Fibroblast of pulmonary artery (primary cell): Measurements from ENCODE around the gene MEIKIN.
"Not testable (repeated sequence)": the region's sequence is repeated elsewhere in the genome, so short reads cannot be mapped to it uniquely, and the experiment has no call there.

ENCODE experiments used
- DNase-seq: peaks from one replicate; pipeline ENCODE4 v3.0.0-alpha.2; 2010; ENCODE audit warnings: low read depth
- H3K4me3 ChIP-seq: replicated peaks from 2 replicates; pipeline ENCODE4 v1.5.1; 2011; ENCODE audit warnings: low read depth, mild to moderate bottlenecking, control low read depth, low read length, moderate library complexity
- CTCF ChIP-seq: IDR thresholded peaks from 2 replicates; pipeline ENCODE4 v1.5.1; 2011; ENCODE audit warnings: mild to moderate bottlenecking, control low read depth, low read length, inconsistent platforms; ENCODE audit errors: missing control alignments

Gene MEIKIN

GRCh38 chr5:131926168-131926567 is 19.3 kb downstream of the MEIKIN start:
- TF ChIP-seq CTCF: no peak
- H3K4me3 ChIP-seq: no peak overlapping the region
- DNase-seq: no peak

- DNase-seq: no peak
- no peak overlapping the region for H3K4me3 ChIP-seq
- TF ChIP-seq CTCF: no peak
Measured at GRCh38 chr5:131916481-131916880, 29.0 kb downstream of the MEIKIN start.

- TF ChIP-seq CTCF: no peak
- no peak overlapping the region for H3K4me3 ChIP-seq
- no peak for DNase-seq
Measured at GRCh38 chr5:131914472-131914871, 31.0 kb downstream of the MEIKIN start.

- no peak overlapping the region for H3K4me3 ChIP-seq
Measured at GRCh38 chr5:131913603-131914002, 31.9 kb downstream of the MEIKIN start.

GRCh38 chr5:131906668-131907067 is 38.8 kb downstream of the MEIKIN start:
- no peak for TF ChIP-seq CTCF
- H3K4me3 ChIP-seq: no peak overlapping the region
- DNase-seq: no peak

More at GRCh38 chr5:131913603-131914002, 31.9 kb downstream of the MEIKIN start:
- no peak for TF ChIP-seq CTCF
- no peak for DNase-seq

GRCh38 chr5:131902266-131902665 is 43.2 kb downstream of the MEIKIN start:
- not testable (repeated sequence) for H3K4me3 ChIP-seq, DNase-seq

GRCh38 chr5:131899686-131900085 is 45.8 kb downstream of the MEIKIN start:
- TF ChIP-seq CTCF: no peak
- DNase-seq: peak; percentile 28
- H3K4me3 ChIP-seq: no peak overlapping the region
